PFSK-1 (cell line): Measurements from ENCODE around the gene GNAI1.

ENCODE experiments used
- FOXP2 ChIP-seq: optimal IDR thresholded peaks from 2 replicates; pipeline ENCODE3; 2011; ENCODE audit warnings: borderline replicate concordance, control low read depth, inconsistent platforms; ENCODE audit not compliant: insufficient read depth; ENCODE audit errors: extremely low read length, extremely low read depth
- POLR2AphosphoS5 ChIP-seq: IDR thresholded peaks from 2 replicates; pipeline ENCODE4 v1.6.1; 2012; ENCODE audit warnings: low read depth, mild to moderate bottlenecking, control low read depth, low read length, moderate library complexity
- SIN3A ChIP-seq: IDR thresholded peaks from 2 replicates; pipeline ENCODE4 v1.6.1; 2012; ENCODE audit warnings: mild to moderate bottlenecking, low read length, moderate library complexity, borderline replicate concordance; ENCODE audit not compliant: insufficient read depth
- TAF1 ChIP-seq: IDR thresholded peaks from 2 replicates; pipeline ENCODE4 v1.6.1; 2012; ENCODE audit warnings: low read length, control low read depth, borderline replicate concordance; ENCODE audit not compliant: insufficient read depth
- TF ChIP-seq, protein P1 (sequence below), 2 experiments: IDR thresholded peaks; 2 replicates each; pipeline versions ENCODE4 v1.6.1 to v1.8.0; 2011 to 2012; ENCODE audit warnings: low read depth in 2 of 2, low read length in 2 of 2, control low read depth in 1 of 2, inconsistent platforms in 1 of 2, mild to moderate bottlenecking in 1 of 2, moderate library complexity in 1 of 2; ENCODE audit not compliant: insufficient read depth in 1 of 2

Gene GNAI1

DNA sequence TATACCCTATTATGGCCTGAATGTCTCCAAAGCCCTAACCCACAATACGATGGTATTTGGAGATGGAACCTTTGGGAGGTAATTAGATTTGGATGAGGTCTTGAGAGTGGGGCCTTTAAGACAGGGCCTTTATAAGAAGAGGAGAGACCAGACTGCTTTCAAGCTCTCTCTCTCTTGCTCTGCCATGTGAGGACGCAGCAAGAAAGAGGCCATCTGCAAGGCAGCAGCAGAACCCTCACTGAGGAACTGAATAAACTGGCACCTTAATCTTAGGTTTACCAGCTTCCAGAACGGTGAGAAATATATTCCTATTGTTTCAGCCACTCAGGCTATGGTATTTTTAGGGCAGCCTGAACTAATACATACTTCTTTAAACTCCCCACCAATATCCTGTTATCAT is 2.0 kb upstream of the GNAI1 start:
- TF ChIP-seq, protein P1, sequence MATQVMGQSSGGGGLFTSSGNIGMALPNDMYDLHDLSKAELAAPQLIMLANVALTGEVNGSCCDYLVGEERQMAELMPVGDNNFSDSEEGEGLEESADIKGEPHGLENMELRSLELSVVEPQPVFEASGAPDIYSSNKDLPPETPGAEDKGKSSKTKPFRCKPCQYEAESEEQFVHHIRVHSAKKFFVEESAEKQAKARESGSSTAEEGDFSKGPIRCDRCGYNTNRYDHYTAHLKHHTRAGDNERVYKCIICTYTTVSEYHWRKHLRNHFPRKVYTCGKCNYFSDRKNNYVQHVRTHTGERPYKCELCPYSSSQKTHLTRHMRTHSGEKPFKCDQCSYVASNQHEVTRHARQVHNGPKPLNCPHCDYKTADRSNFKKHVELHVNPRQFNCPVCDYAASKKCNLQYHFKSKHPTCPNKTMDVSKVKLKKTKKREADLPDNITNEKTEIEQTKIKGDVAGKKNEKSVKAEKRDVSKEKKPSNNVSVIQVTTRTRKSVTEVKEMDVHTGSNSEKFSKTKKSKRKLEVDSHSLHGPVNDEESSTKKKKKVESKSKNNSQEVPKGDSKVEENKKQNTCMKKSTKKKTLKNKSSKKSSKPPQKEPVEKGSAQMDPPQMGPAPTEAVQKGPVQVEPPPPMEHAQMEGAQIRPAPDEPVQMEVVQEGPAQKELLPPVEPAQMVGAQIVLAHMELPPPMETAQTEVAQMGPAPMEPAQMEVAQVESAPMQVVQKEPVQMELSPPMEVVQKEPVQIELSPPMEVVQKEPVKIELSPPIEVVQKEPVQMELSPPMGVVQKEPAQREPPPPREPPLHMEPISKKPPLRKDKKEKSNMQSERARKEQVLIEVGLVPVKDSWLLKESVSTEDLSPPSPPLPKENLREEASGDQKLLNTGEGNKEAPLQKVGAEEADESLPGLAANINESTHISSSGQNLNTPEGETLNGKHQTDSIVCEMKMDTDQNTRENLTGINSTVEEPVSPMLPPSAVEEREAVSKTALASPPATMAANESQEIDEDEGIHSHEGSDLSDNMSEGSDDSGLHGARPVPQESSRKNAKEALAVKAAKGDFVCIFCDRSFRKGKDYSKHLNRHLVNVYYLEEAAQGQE (IDR thresholded peaks at IDR 0.05; ENCODE audit: insufficient read depth in 1 of 2, low read depth in 2 of 2, low read length in 2 of 2) = no peak
- TF ChIP-seq SIN3A (no peak), FOXP2 (no peak), TAF1 (no peak)

DNA sequence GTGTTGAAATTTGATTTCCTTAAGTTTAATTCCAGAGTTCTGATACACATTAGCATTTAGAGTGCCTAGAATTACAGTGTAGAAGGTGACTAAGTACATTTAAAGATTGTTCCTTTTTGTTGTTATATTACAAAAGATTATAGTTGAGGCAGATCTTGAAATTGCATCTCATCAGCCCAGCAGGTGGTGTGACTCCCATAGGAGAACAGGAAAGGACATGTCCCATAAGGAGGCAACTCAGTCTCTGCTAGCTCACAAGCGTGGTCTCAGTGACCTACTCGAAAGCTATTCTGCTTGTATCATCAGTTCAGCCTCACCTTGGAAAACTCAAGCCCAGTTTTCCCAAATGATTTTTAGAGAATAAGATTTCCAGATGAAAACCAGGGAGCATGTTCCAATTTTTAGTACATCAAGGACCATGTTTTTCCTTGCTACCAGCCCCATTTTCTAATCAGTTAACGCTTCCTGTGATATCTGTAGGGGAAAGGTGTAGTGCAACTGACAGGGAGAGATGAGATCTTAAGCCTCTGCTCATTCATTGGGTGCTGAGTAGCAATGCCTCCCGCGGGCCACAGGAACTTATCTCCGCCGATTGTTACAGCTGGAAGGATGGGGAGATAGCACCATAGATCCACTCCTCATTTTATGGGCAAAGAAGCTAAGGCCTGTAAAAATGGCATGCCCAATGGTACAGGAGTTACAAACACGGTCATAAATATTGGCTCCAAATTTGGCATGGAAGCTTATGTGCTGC is 1.1 kb upstream of the GNAI1 start:
- TF ChIP-seq SIN3A (no peak), POLR2AphosphoS5 (no peak), TAF1 (no peak), FOXP2 (no peak)
- TF ChIP-seq, protein P1 (IDR thresholded peaks at IDR 0.05; ENCODE audit: insufficient read depth in 1 of 2, low read depth in 2 of 2, low read length in 2 of 2) = no peak

DNA sequence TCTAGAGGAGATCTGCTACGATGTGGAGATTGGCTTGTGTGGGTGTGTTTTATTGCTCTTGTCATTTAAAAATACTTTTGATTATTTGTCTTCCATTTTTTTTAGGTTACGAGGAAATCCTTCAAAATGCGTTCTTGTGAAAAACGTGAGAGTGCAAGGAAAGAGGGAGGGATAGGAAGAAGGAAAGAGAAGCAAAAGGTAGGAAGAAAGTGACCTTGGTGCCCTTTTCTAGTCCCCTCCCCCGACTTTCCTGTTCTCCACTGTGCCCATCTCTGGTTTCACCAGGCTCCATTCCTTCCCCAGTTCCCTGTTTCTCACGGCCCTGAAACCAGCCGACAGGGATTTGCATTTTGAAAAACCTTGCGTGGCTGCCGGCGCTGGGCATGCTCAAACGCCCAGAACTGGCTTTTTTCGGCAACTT is 506 bp upstream of the GNAI1 start:
- no peak for TF ChIP-seq TAF1
- no peak for TF ChIP-seq SIN3A
- TF ChIP-seq POLR2AphosphoS5 = no peak
- TF ChIP-seq FOXP2 = no peak
- TF ChIP-seq, protein P1 (IDR thresholded peaks at IDR 0.05; ENCODE audit: insufficient read depth in 1 of 2, low read depth in 2 of 2, low read length in 2 of 2) = no peak

DNA sequence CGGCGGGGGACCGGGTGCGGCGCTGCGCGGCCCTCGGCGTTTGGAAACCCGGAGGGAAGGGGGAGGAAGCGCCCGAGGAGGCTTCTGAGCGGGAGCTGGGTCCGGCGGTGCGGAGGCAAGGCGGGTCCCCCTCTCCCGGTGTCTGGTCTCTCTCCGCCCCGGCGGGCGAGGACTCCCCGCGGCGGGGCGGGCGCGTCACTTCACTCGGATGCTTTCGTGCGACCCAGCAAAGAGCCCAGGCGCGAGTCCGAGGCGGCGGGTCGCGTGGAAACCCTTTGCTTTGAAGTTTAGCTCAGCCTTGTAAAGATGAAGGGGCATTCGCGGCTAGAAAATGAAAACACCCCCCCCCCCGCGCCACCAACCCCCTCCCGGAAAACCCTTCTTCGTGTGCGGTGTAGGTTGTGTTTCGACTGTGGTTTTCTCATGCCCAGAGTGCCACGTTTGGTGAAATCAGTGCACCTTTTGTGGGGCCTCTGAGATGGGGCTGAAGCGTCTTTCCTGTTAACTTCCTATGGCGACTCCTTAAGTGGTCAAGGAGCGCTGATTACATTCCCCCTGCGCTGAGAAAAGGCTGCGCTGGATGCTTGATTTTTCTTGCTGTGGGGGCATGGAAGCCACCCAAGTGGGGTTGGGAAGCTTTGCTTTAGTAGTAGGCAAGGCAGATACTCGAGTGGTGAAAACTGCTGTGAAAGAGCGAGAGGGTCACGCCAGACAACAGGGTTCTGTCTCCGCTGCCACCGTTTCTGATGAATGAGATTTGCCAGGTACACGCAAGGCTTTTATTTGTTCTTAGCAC is 876 bp downstream of the GNAI1 start:
- no peak for TF ChIP-seq SIN3A
- no peak for TF ChIP-seq TAF1
- peak; percentile 4 for TF ChIP-seq FOXP2
- TF ChIP-seq, protein P1 (IDR thresholded peaks at IDR 0.05; ENCODE audit: insufficient read depth in 1 of 2, low read depth in 2 of 2, low read length in 2 of 2) = no peak
- no peak for TF ChIP-seq POLR2AphosphoS5
